Breast epithelium (tissue), 3 donors: Measurements from ENCODE around the gene APOL1.

Experiments used
- CTCF ChIP-seq, 3 donors: fragments of 450-650 bp; IDR thresholded peaks; one replicate each; pipeline ENCODE4 v1.5.1; 2016 to 2017; ENCODE audit warnings: antibody characterized with exemption in 3 of 3, mild to moderate bottlenecking in 3 of 3, moderate library complexity in 3 of 3
- POLR2A ChIP-seq: fragments of 450-650 bp; IDR thresholded peaks from one replicate; pipeline ENCODE4 v1.6.1; 2016; ENCODE audit warnings: antibody characterized with exemption, mild to moderate bottlenecking, moderate library complexity

DNA sequence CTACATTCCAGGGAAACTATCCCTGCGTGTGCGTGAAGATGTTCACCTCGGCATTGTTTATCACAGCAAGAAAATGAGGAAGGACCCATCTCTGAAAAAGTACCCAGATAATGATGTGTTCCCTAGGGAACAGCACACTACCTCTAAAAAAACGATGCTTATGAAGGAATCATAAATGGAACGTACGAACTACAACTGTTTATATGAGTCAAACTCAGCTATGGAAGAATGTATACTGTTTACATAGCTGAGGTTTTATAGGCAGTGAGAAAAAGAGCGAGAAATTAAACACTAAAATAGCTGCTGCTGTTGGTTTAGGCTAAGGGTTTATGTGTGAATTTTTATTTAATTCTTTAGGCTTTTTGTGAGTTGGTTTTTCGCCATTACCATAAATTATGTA lies 48.9 kb downstream of the APOL1 start:
- TF ChIP-seq CTCF (IDR thresholded peaks at IDR 0.05) = no peak
- no peak for TF ChIP-seq POLR2A
